Measurements from ENCODE around the gene CBX3.

DNA sequence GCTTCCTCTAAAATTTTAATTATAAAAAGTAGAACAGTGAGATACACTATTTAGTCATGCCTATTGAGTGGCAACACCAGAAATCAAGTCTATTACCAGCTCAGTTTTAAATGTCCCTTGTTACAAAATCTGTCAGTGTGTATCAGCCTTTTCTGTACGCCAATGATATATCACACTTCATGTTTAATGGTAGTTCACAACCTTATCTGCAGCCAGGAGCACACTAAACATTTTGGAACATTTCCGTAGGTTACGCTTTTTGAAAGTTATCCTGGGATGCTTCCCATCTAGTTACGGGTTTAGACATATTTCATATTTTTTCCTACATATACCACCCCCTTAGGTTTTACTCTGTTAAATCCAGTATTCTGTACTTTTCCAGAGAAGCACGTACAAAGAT, 6.4 kb upstream of the CBX3 start:
- TF ChIP-seq CTCF (IDR thresholded peaks at IDR 0.05): no peak
- no peak for TF ChIP-seq POLR2A (IDR thresholded peaks at IDR 0.05)
